ENCODE measurements around the gene SIVA1. TPM values are rescaled to one million over a fixed set of nuclear protein-coding genes. Genes with fewer than 3 reads are reported as not detected.

Gene SIVA1
- total RNA-seq, 1 experiment from 2014 or later = 105 TPM

DNA sequence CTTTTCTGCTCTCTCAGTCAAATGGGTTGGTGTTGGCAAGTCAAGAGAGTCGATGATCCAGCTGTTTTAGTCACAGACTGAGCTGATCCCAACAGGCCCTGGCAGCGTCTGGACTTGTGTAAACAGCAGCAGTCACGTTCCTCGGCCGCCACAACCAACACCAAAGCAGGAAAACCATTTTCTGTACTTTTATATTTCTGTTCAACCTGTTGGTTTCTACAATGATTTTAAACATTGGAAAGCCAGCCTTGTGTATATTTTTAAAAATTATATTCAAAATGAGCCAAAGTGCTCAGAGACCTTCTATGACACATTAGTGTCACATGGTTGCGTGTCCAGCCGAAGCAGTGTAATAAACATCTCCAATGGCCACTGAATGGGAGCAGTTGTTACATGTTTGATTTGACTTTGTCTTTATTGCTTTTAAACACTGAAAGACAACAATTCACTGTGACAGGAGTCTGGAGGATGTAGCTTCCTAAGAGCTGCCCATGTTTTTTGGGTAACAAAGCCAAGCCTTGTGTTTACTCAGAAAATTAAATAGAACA is 5.9 kb upstream of the SIVA1 start:
- peaks cover 7% of the 10 kb centered on the region for H3K4me1 Mint-ChIP-seq (ENCODE audit: low read depth, unreplicated experiment)
- TF ChIP-seq, protein P1, sequence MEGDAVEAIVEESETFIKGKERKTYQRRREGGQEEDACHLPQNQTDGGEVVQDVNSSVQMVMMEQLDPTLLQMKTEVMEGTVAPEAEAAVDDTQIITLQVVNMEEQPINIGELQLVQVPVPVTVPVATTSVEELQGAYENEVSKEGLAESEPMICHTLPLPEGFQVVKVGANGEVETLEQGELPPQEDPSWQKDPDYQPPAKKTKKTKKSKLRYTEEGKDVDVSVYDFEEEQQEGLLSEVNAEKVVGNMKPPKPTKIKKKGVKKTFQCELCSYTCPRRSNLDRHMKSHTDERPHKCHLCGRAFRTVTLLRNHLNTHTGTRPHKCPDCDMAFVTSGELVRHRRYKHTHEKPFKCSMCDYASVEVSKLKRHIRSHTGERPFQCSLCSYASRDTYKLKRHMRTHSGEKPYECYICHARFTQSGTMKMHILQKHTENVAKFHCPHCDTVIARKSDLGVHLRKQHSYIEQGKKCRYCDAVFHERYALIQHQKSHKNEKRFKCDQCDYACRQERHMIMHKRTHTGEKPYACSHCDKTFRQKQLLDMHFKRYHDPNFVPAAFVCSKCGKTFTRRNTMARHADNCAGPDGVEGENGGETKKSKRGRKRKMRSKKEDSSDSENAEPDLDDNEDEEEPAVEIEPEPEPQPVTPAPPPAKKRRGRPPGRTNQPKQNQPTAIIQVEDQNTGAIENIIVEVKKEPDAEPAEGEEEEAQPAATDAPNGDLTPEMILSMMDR (IDR thresholded peaks at IDR 0.05; ENCODE audit: insufficient read depth in 1 of 2, low read depth in 1 of 2, low read length in 1 of 2, severe bottlenecking in 1 of 2, unreplicated experiment in 1 of 2) = no peak
- ChIA-PET CTCF (no interaction called here), POLR2A (no interaction called here)
- H3K36me3 Mint-ChIP-seq (ENCODE audit: insufficient read depth, unreplicated experiment) = no peaks in the 10 kb centered on the region
- no peaks in the 10 kb centered on the region for H3K27me3 Mint-ChIP-seq (ENCODE audit: insufficient read depth, unreplicated experiment)
- H3K4me3 Mint-ChIP-seq (ENCODE audit: unreplicated experiment) = no peak overlapping the region
- Histone ChIP-seq H3K4me1 (peaks cover 19% of the 10 kb centered on the region), H3K4me3 (ENCODE audit: low read depth, low read length) (no peak overlapping the region), H3K9me3 (no peaks in the 10 kb centered on the region), H3K27me3 (replicated peaks; ENCODE audit: control insufficient read depth, insufficient read depth, low read length) (no peaks in the 10 kb centered on the region), H3K36me3 (ENCODE audit: control insufficient read depth, insufficient read depth, low read length) (no peaks in the 10 kb centered on the region)
- intact Hi-C loops (cut with micrococcal nuclease; ENCODE audit: unreplicated experiment) = no loop called here
- DNase-seq = no peak
- H3K27ac Mint-ChIP-seq (ENCODE audit: unreplicated experiment) = no peak overlapping the region
- no TSS peak for BruUV-seq (replicated peaks)
- no peaks in the 10 kb centered on the region for H3K9me3 Mint-ChIP-seq (ENCODE audit: unreplicated experiment)

DNA sequence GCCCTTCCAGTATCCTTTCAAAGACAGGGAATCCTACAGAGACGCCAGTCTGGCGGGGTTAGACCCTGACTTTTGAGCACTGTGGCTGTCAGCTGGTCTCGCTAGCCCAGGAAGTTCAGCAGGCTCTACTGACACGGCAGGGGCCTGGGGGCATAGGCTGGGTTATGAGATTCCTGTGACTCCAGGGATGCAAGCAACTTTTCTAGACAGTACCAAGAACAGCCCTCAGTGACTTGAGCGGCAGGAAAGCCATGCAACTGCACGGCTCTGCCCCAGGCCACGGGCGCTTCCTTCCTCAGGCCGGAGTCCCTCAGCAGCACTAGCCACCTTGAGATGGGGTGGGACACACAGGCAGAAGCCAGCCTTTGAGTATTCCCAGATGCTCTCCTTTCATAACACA is 5.1 kb upstream of the SIVA1 start:
- BruUV-seq (replicated peaks) = no TSS peak
- Histone ChIP-seq H3K4me1 (peaks cover 22% of the 10 kb centered on the region), H3K9me3 (no peaks in the 10 kb centered on the region), H3K36me3 (ENCODE audit: control insufficient read depth, insufficient read depth, low read length) (no peaks in the 10 kb centered on the region), H3K4me3 (ENCODE audit: low read depth, low read length) (no peak overlapping the region), H3K27me3 (replicated peaks; ENCODE audit: control insufficient read depth, insufficient read depth, low read length) (no peaks in the 10 kb centered on the region)
- H3K27ac Mint-ChIP-seq (ENCODE audit: unreplicated experiment) = no peak overlapping the region
- peaks cover 7% of the 10 kb centered on the region for H3K4me1 Mint-ChIP-seq (ENCODE audit: low read depth, unreplicated experiment)
- TF ChIP-seq, protein P1 (IDR thresholded peaks at IDR 0.05; ENCODE audit: insufficient read depth in 1 of 2, low read depth in 1 of 2, low read length in 1 of 2, severe bottlenecking in 1 of 2, unreplicated experiment in 1 of 2) = no peak
- H3K4me3 Mint-ChIP-seq (ENCODE audit: unreplicated experiment) = no peak overlapping the region
- H3K27me3 Mint-ChIP-seq (ENCODE audit: insufficient read depth, unreplicated experiment) = no peaks in the 10 kb centered on the region
- DNase-seq = no peak
- peaks cover 5% of the 10 kb centered on the region for H3K36me3 Mint-ChIP-seq (ENCODE audit: insufficient read depth, unreplicated experiment)
- intact Hi-C loops (cut with micrococcal nuclease; ENCODE audit: unreplicated experiment) = no loop called here
- no peaks in the 10 kb centered on the region for H3K9me3 Mint-ChIP-seq (ENCODE audit: unreplicated experiment)
- ChIA-PET POLR2A (no interaction called here), CTCF (no interaction called here)

DNA sequence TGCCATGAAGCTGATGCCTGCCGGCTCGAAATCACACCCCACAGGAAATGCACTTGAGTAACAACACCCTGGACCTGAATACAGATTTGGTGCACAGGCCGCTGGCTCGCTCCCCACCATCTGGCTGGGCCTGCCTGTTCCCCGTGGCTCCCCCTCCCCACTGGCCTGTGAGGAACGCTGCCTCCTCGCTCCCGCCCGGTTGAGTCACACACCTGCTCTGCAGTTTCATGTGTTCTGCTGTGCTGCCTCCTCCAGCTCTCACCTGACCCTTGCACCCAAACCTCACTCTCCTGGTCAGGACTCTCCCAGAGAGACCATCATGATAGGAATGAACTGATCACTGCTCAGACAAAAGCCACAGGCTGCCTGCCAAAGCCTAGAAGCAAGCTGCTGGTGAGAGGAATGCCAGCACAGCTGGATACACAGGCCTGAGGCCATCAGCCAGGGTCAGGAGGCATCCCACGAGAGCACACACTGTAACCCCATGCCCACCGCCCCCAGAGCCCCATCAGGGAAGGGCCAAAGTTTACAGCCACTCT is 3.8 kb upstream of the SIVA1 start:
- POLR2A ChIA-PET = no interaction called here
- H3K27me3 ChIP-seq (replicated peaks; ENCODE audit: control insufficient read depth, insufficient read depth, low read length) = no peaks in the 10 kb centered on the region
- CTCF ChIA-PET = interaction anchor here (0.6 to 1.4 kb wide), 3 partner anchors 19 to 64 kb away, joined by 3 to 4 read pairs (median 3); no protein-coding TSS in a partner anchor
- intact Hi-C loops (cut with micrococcal nuclease; ENCODE audit: unreplicated experiment) = loop anchor here (1.0 kb wide), 1 partner anchor 26 kb away; no protein-coding TSS in a partner anchor
- TF ChIP-seq, protein P1 (IDR thresholded peaks at IDR 0.05; ENCODE audit: insufficient read depth in 1 of 2, low read depth in 1 of 2, low read length in 1 of 2, severe bottlenecking in 1 of 2, unreplicated experiment in 1 of 2) = peak in 1 of 2 experiments; percentile 20
- no peak overlapping the region for H3K4me3 ChIP-seq (ENCODE audit: low read depth, low read length)
- no peaks in the 10 kb centered on the region for H3K9me3 ChIP-seq
- no TSS peak for BruUV-seq (replicated peaks)
- peaks cover 26% of the 10 kb centered on the region for H3K4me1 ChIP-seq
- Mint-ChIP-seq H3K4me1 (ENCODE audit: low read depth, unreplicated experiment) (peaks cover 12% of the 10 kb centered on the region), H3K36me3 (ENCODE audit: insufficient read depth, unreplicated experiment) (peaks cover 18% of the 10 kb centered on the region), H3K27me3 (ENCODE audit: insufficient read depth, unreplicated experiment) (no peaks in the 10 kb centered on the region), H3K4me3 (ENCODE audit: unreplicated experiment) (peak overlapping the region; percentile 41), H3K27ac (ENCODE audit: unreplicated experiment) (peak overlapping the region; percentile 87), H3K9me3 (ENCODE audit: unreplicated experiment) (no peaks in the 10 kb centered on the region)
- peak; percentile 77 to 84 for DNase-seq
- H3K36me3 ChIP-seq (ENCODE audit: control insufficient read depth, insufficient read depth, low read length) = no peaks in the 10 kb centered on the region
